A375 (cell line): Measurements from ENCODE around the gene OR14C36. TPM values are rescaled to one million over a fixed set of nuclear protein-coding genes. Genes with fewer than 3 reads are reported as not detected.

ENCODE experiments used
- total RNA-seq: library from RNA; depleted of rRNA; stranded (reverse); fragments of >200 nt; shearing (Covaris generic); gene quantifications from 2 replicates; pipeline ENCODE4 v1.2.3, GENCODE V29; 2014; rRNA removed

Gene OR14C36
- not detected in 2 replicates for total RNA-seq

GRCh38 chr1:248348475-248348874 is at the start of gene OR14C36:
Gene OR14C36 (plus strand): TSS chr1:248348775. CDS start chr1:248348775, 0 bp downstream.

DNA sequence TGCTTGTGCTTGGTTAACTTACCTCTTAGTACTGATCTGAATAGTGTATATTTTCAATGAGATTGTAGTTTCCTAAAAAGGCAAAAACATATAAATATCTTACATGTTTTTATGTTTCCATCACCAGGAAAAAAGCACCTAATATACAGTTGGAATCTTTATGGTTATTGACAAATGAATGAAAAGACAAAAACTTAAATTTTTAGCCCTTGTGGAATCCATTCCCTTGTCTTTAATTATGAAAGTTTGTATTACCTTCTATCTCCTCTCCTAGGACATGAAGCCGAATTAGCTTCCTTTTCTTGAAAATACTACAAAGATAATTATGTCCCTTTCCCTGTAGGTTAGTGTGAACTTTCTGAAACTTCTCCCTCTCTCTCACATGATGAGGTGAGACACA is 45.3 kb upstream of the OR14C36 start, which contains the start of gene OR2T12:
Gene OR2T12 (minus strand): TSS at position 101 of the 400 bp plus-strand sequence. CDS start 7,846 bp downstream, outside the sequence.

DNA sequence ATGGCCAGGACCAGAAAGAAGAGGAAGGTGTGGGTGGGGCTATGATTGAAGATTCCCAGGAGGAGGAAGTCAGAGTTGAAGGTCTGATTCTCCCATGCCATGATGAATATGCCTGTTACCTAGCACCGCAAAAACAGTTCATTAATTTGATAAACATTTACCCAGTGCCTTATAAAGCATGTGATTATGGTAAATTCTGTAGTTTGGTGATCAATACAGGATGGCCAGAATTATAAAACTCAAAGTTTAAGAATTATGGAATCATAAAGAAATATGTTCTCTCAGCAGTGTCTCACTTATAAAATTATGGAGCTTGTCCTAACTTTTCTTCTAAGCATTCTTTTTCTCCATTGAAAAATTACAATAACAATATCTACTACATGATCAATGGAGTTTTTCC is 24.1 kb upstream of the OR14C36 start, which contains the start of gene OR2M7:
Gene OR2M7 (minus strand): TSS at position 101 of the 400 bp plus-strand sequence. CDS start 0 bp downstream, at position 101.

GRCh38 chr1:248361121-248361715 is 12.6 kb downstream of the OR14C36 start, which contains the start of gene OR2T4:
Gene OR2T4 (plus strand): TSS chr1:248361665. CDS start chr1:248361665, 0 bp downstream.

GRCh38 chr1:248375446-248375845 is 26.9 kb downstream of the OR14C36 start, which contains the start of gene OR2T6:
Gene OR2T6 (plus strand): TSS chr1:248375746. CDS start chr1:248387609, 11,863 bp downstream.

Other genes starting within 250 kb of the OR14C36 start
- gene OR2M5, start 203.6 kb upstream of the OR14C36 start, total RNA-seq: not detected in 2 replicates
- gene OR2M2, start 174.0 kb upstream of the OR14C36 start, total RNA-seq: not detected in 2 replicates
- under 0.01 TPM in 1 of 2 replicates, not detected in the other for gene OR2M3, start 151.5 kb upstream of the OR14C36 start, total RNA-seq
- gene OR2M4, start 117.4 kb upstream of the OR14C36 start, total RNA-seq: 0.08 TPM in 1 of 2 replicates, not detected in the other
- gene OR2T33, start 70.8 kb upstream of the OR14C36 start, total RNA-seq: 0.32 and 0.91 TPM in 2 replicates
- not detected in 2 replicates for gene OR2T12, start 45.4 kb upstream of the OR14C36 start, total RNA-seq
- not detected in 2 replicates for gene OR2M7, start 24.2 kb upstream of the OR14C36 start, total RNA-seq
- gene OR2T4, start 12.9 kb downstream of the OR14C36 start, total RNA-seq: not detected in 2 replicates
- not detected in 2 replicates for gene OR2T6, start 27.0 kb downstream of the OR14C36 start, total RNA-seq
- gene OR2T1, start 54.3 kb downstream of the OR14C36 start, total RNA-seq: not detected in 2 replicates
- not detected in 2 replicates for gene OR2T2, start 96.9 kb downstream of the OR14C36 start, total RNA-seq
- gene OR2T3, start 124.6 kb downstream of the OR14C36 start, total RNA-seq: not detected in 2 replicates
- not detected in 2 replicates for gene OR2T5, start 139.8 kb downstream of the OR14C36 start, total RNA-seq
- gene OR2G6, start 159.3 kb downstream of the OR14C36 start, total RNA-seq: not detected in 2 replicates
- not detected in 2 replicates for gene OR2T29, start 214.0 kb downstream of the OR14C36 start, total RNA-seq
- not detected in 2 replicates for gene OR2T34, start 226.0 kb downstream of the OR14C36 start, total RNA-seq
- gene OR2T10, start 248.9 kb downstream of the OR14C36 start, total RNA-seq: not detected in 2 replicates